Activated naive CD4-positive, alpha-beta T cell treated with Interleukin-2 at 50 U/mL for 16 hours (primary cell): ENCODE results near the gene RLBP1.
A peak's percentile ranks its signal among the peaks of the same experiment; 100 is the strongest.
"Not testable (repeated sequence)": the region's sequence is repeated elsewhere in the genome, so short reads cannot be mapped to it uniquely, and the experiment has no call there.

Source experiments
- DNase-seq: peaks from one replicate; pipeline ENCODE4 v3.0.0-alpha.2; 2020

Gene RLBP1

GRCh38 chr15:89221543-89221942 lies at the start of gene RLBP1:
Gene RLBP1 (minus strand): TSS chr15:89221579. CDS start chr15:89218975, 2,604 bp downstream.
- DNase-seq = no peak

- DNase-seq = not testable (repeated sequence)
These were observed 28.8 kb upstream of the RLBP1 start for GRCh38 chr15:89250142-89250541.

- DNase-seq = no peak
These were observed 27.2 kb upstream of the RLBP1 start for GRCh38 chr15:89248584-89248983.

GRCh38 chr15:89247446-89247845 lies 26.1 kb upstream of the RLBP1 start:
- no peak for DNase-seq

GRCh38 chr15:89244574-89244903 lies 23.2 kb upstream of the RLBP1 start:
- no peak for DNase-seq

GRCh38 chr15:89243691-89244573 lies 22.6 kb upstream of the RLBP1 start, which contains the start of gene FANCI:
Gene FANCI (plus strand): TSS chr15:89243979. CDS start chr15:89247648, 3,669 bp downstream.
- peak; percentile 98 for DNase-seq

DNA sequence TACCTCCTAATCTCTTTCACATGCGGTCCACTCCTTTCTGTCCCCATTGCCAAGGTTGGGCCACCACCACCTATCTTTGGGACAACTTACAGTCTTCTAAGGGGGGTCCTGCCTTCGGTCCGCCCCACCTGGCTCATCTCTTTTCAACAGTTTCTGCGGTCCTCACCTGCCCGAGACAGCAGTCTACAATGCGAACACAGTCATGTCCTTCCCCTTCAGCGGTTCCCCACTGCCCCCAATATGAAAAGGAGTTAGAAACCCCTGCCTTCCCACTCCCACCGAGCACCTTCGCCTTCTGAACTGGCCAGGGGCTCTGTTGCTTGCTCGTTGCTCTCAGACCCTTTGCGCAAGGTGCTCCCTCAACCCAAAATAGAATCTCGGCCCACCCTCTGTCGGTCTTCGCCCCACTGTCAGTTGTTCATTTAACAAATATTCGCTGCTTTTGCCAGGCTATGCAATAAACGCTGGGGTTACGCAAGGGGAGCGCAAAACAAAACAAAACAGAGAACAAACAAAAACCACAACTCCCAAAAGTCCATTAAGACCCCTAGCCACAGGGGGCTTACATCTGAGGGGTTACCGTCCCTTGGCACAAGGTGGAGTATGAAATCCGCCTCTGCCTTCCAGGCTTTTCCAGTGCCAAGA lies 21.8 kb upstream of the RLBP1 start:
- no peak for DNase-seq

DNA sequence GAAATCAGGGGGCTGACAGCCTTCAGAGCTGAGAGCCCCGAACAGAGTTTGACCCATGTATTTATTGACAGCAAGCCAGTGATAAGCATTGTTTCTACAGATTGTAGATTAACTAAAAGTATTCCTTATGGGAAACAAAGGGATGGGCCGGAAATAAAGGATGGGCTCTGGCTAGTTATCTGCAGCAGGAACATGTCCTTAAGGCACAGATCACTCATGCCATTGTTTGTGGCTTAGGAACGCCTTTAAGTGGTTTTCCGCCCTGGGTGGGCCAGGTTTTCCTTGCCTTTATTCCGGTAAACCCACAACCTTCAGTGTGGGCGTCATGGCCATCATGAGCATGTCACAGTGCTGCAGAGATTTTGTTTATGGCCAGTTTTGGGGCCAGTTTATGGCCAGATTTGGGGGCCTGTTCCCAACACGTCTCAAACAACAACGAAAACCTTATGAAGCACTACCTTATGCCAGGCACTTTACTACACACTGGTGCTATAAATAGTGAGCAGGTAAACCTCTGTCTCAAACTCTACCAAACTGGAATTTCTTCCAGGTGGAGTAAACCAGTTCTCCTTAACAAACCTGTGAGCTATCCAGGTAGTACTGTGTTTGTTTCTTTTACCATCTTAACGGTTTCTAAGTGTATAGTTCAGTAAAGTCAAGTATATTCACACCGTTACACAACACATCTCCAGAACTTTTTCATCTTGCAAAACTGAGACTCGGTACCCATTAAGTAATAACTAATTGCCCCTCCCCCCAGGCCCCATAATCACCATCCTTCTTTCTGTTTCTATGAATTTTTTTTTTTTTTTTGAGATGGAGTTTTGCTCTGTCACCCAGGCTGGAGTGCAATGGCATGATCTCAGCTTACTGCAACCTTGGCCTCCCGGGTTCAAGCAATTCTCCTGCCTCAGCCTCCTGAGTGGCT lies 18.8 kb upstream of the RLBP1 start:
- not testable (repeated sequence) for DNase-seq

DNA sequence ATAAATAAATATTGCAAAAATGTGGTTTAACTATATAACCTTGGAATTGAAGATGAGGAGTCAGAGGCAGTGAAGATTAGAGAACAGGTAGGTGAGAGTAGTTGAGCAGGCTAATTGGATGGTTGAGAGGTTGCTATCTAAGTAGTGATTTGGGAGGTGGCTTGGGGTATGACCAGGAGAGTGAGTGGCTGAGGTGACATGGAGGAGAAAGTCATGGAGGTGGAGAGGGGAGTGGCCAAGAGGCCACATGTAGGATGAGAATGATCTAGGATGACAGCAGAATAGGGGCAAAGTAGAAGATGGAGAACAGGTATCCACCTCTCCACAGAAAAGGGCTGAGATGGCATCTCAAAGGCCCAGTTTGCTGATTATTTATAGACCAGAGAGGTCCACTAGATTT lies 10.5 kb upstream of the RLBP1 start:
- DNase-seq = no peak

DNA sequence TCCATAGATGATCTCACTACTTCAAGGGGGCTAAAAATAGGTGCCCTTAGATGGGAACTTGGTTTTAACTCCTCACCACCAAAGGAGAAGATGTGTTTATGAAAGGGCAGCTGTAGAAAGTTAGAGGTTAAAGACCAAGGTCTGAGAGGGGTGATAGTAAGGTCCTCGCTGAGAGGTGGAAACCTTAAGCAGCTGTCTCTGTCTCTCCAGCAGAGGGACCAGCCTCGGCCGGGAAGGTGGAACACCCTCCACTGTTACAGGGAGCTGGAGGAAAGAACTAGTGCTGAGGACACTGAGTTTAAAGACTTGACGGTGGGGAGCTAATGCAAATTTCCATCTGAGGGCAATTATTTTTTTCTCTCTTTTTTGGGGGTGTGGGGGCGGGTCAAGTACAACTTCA lies 8.9 kb upstream of the RLBP1 start:
- no peak for DNase-seq

DNA sequence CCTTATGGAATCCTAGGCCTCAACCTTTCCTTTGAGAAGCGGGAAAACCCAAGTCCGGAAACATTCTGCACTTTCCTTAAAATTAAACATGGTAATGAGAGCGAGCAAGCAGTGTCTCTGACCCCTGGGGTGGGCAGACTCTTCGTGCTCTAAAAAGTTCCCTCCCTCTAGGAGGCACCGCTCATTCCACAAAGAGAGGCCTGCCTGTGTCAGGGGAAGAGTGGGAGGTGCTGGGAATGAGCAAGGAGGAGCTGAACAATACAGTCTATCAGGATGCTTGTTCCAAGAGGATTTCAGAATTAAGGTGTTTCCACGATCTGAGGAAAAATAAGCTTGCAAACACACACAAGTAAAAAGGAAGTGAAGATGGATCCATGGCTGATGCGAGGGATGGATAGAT lies 6.0 kb upstream of the RLBP1 start:
- DNase-seq = no peak

GRCh38 chr15:89226359-89227221 lies 5.2 kb upstream of the RLBP1 start:
- no peak for DNase-seq

DNA sequence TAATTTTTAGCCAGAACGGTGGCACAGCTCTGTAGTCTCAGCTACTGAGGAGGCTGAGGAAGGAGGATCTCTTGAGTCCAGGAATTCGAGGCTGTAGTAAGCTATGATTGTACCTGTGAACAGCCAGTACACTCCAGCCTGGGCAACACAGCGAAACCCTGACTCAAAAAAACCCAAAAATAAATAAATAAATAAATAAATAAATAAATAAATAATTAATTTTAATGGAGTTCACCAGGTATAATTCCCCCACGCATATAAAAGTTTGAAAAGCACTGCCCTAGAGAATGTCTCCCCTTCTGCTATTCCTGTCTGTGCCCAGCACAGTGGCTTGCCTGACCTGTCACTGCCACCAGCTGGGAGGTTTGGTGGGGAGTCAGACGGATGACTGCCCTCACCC lies 4.2 kb upstream of the RLBP1 start:
- no peak for DNase-seq

DNA sequence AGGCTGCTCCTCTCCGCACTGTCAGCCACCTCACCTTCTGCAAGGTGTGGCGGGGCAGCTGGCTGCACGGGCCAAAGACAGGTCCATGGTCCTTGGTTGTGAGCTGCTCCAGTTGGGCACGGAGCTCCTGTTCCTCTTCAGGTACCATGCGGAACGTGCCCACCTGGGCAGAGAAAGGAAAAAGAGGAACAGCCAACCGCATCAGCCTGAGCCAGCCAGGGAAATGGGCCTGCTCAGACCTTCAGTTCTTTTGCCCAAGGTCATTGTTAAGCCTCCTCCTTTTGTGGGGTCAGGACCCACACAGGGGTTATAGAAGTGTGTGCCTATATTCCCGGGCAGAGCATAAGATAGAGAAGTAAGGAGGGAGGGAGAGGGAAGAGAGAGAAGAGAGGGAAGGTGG lies 2.8 kb downstream of the RLBP1 start:
- DNase-seq = no peak

GRCh38 chr15:89217686-89218376 lies 3.5 kb downstream of the RLBP1 start:
- no peak for DNase-seq

DNA sequence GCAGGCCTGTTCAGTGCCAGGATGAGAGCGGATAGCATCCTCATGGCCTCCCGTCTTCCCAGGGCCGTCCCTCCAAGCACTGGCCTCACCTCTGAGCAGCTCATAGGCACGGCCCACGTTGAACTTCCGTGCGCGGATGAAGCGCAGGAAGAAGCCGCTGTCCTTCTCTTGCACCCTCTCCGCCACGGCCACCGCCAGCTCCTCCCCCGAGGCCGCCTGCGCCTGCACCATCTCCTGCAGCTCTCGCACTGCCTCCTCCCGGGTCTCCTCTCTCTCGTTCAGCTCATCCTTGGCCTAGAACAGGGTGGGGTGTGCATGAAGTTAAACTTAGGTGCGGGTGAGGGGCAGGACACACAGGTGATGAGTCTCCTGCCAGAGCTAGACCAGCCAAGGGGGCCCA lies 4.3 kb downstream of the RLBP1 start:
- DNase-seq = no peak

- no peak for DNase-seq
These were observed 5.8 kb downstream of the RLBP1 start for GRCh38 chr15:89215627-89216026.

- no peak for DNase-seq
These were observed 9.7 kb downstream of the RLBP1 start for GRCh38 chr15:89211678-89212170.

GRCh38 chr15:89209057-89209456 lies 12.3 kb downstream of the RLBP1 start:
- DNase-seq = no peak

DNA sequence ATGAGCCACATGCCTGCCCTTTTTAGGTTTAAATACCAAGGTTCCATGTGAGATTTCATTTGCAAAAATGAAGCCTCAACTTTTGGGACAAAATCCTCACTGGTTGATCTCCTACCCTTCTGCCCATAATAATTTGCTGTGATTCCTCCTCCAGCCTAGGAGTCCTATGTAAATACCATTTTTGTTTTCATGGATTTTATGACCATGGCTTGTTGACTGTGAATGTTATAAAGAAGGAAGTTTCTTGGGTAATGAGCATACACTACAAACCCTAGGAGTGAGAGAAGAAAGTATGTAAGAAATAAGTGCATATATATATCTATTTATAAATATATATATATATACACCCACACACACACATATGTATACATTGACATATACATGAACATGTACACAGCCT lies 13.1 kb downstream of the RLBP1 start:
- DNase-seq = no peak

DNA sequence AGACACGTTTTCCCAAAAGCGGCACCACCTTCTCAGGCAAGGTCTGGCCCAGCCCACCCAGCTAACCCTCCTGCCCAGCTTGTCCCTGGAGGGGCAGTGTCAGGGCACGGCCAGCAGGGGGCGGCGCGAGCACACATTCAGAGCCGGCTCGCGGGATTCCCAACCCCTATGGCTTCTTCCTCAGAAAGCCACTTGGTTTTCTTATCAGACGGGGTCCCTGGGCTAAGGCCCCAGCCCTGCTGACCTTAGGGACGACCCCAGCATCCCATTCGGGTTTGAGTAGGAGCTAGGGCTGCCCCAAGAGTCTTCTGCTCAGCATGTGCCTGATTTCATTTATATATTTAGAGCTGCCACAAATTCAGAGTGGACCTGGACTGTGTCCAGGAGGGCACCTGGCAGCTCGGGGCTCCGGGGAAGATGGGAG lies 14.5 kb downstream of the RLBP1 start:
- peak; percentile 74 for DNase-seq
